WTC11 (cell line): ENCODE data around the gene DRAXIN. TPM values are rescaled to one million over a fixed set of nuclear protein-coding genes. Genes with fewer than 3 reads are reported as not detected.

Experiments
- ATAC-seq: fragments of 200-7000 bp; cut with Tn5 transposase; 2 replicates; pipeline ENCODE4 v1.10.0; 2021; ENCODE audit warnings: mild to moderate bottlenecking, moderate library complexity
- CTCF ChIA-PET: fragments of 300-600 bp; sonication (Branson Sonifier 250); formaldehyde crosslinking; loops from one replicate; lab custom pipeline; 2021; ENCODE audit warnings: antibody characterized with exemption; lab: Charles Lee
- POLR2A ChIA-PET: fragments of 350-600 bp; sonication (Branson Sonifier 250); formaldehyde crosslinking; loops from one replicate; lab custom pipeline; 2021; ENCODE audit warnings: antibody characterized with exemption; lab: Charles Lee
- DNase-seq: peaks from one replicate; pipeline ENCODE4 v3.0.0; 2021; ENCODE audit warnings: low spot score
- H3K27ac Mint-ChIP-seq: 2 replicates; pipeline ENCODE4 v1.8.0; 2021; ENCODE audit warnings: mixed read lengths
- H3K27me3 Mint-ChIP-seq: 2 replicates; pipeline ENCODE4 v1.8.0; 2021; ENCODE audit warnings: low read depth, mild to moderate bottlenecking, moderate library complexity, mixed read lengths
- H3K36me3 Mint-ChIP-seq: 2 replicates; pipeline ENCODE4 v1.8.0; 2021; ENCODE audit warnings: mixed read lengths
- H3K4me1 Mint-ChIP-seq: 2 replicates; pipeline ENCODE4 v1.8.0; 2022; ENCODE audit warnings: mixed read lengths
- H3K4me3 Mint-ChIP-seq: 2 replicates; pipeline ENCODE4 v1.8.0; 2021; ENCODE audit warnings: mild to moderate bottlenecking, moderate library complexity, mixed read lengths
- H3K9me3 Mint-ChIP-seq: 2 replicates; pipeline ENCODE4 v1.8.0; 2021; ENCODE audit warnings: mixed read lengths
- FOXP1 ChIP-seq: sonication (generic); formaldehyde crosslinking; IDR thresholded peaks from 2 replicates; pipeline ENCODE4 v1.8.0; 2022; ENCODE audit warnings: missing genetic modification reagents, mild to moderate bottlenecking, moderate library complexity, borderline replicate concordance
- GRHL2 ChIP-seq: fragments of 250-450 bp; sonication (Bioruptor Pico); IDR thresholded peaks from 2 replicates; pipeline ENCODE4 v1.8.0; 2022; ENCODE audit warnings: mild to moderate bottlenecking, moderate library complexity; ENCODE audit not compliant: insufficient replicate concordance, severe bottlenecking
- GTF2I ChIP-seq: fragments of 250-450 bp; sonication (Bioruptor Pico); conservative IDR thresholded peaks from 2 replicates; pipeline ENCODE4 v1.4.0; 2021; ENCODE audit warnings: mild to moderate bottlenecking
- HMGA2 ChIP-seq: fragments of 250-450 bp; sonication (Bioruptor Pico); IDR thresholded peaks from 2 replicates; pipeline ENCODE4 v1.4.0; 2021; ENCODE audit warnings: mild to moderate bottlenecking, moderate library complexity
- MYBL2 ChIP-seq: sonication (generic); formaldehyde crosslinking; IDR thresholded peaks from 2 replicates; pipeline ENCODE4 v1.8.1; 2023; ENCODE audit warnings: mild to moderate bottlenecking, moderate library complexity, missing genetic modification reagents
- NFE2L1 ChIP-seq: sonication (generic); formaldehyde crosslinking; IDR thresholded peaks from 2 replicates; pipeline ENCODE4 v1.8.1; 2023; ENCODE audit warnings: missing genetic modification reagents
- OVOL2 ChIP-seq: fragments of 250-450 bp; sonication (Bioruptor Pico); IDR thresholded peaks from 2 replicates; pipeline ENCODE4 v1.9.0; 2021; ENCODE audit warnings: mild to moderate bottlenecking, borderline replicate concordance
- RELA ChIP-seq: sonication (generic); formaldehyde crosslinking; IDR thresholded peaks from 2 replicates; pipeline ENCODE4 v1.8.1; 2022; ENCODE audit warnings: missing genetic modification reagents, mild to moderate bottlenecking, borderline replicate concordance
- SMAD4 ChIP-seq: sonication (generic); formaldehyde crosslinking; IDR thresholded peaks from 2 replicates; pipeline ENCODE4 v1.8.0; 2022; ENCODE audit warnings: mild to moderate bottlenecking, missing genetic modification reagents
- TEAD4 ChIP-seq: sonication (generic); formaldehyde crosslinking; IDR thresholded peaks from 2 replicates; pipeline ENCODE4 v1.8.0; 2022; ENCODE audit warnings: mild to moderate bottlenecking, missing genetic modification reagents
- ZNF219 ChIP-seq: sonication (generic); formaldehyde crosslinking; IDR thresholded peaks from 2 replicates; pipeline ENCODE4 v1.8.0; 2023; ENCODE audit warnings: missing genetic modification reagents, mild to moderate bottlenecking, borderline replicate concordance
- total RNA-seq: library from RNA; stranded (reverse); gene quantifications from 3 replicates; pipeline ENCODE4 v1.2.3, GENCODE V29; 2021
- TF ChIP-seq, protein P1 (sequence below): sonication (generic); formaldehyde crosslinking; IDR thresholded peaks from 2 replicates; pipeline ENCODE4 v1.8.1; 2022; ENCODE audit warnings: mild to moderate bottlenecking, moderate library complexity, missing genetic modification reagents
- TF ChIP-seq, protein P2 (sequence below): fragments of 250-450 bp; sonication (Bioruptor Pico); IDR thresholded peaks from 2 replicates; pipeline ENCODE4 v1.9.0; 2021; ENCODE audit warnings: mild to moderate bottlenecking
- TF ChIP-seq, protein P3 (sequence below): sonication (generic); formaldehyde crosslinking; IDR thresholded peaks from 2 replicates; pipeline ENCODE4 v1.8.1; 2023; ENCODE audit warnings: mild to moderate bottlenecking, missing genetic modification reagents, borderline replicate concordance
- TF ChIP-seq, protein P4 (sequence below): sonication (generic); formaldehyde crosslinking; IDR thresholded peaks from 2 replicates; pipeline ENCODE4 v1.8.0; 2022; ENCODE audit warnings: mild to moderate bottlenecking, missing genetic modification reagents
- TF ChIP-seq, protein P5 (sequence below): sonication (generic); formaldehyde crosslinking; IDR thresholded peaks from 2 replicates; pipeline ENCODE4 v1.8.0; 2022; ENCODE audit warnings: mild to moderate bottlenecking, missing genetic modification reagents
- TF ChIP-seq, protein P6 (sequence below): sonication (generic); formaldehyde crosslinking; IDR thresholded peaks from 2 replicates; pipeline ENCODE4 v1.8.1; 2023; ENCODE audit warnings: mild to moderate bottlenecking, missing genetic modification reagents
- TF ChIP-seq, protein P7 (sequence below): fragments of 200-600 bp; IDR thresholded peaks from 2 replicates; pipeline ENCODE4 v1.8.0; 2022; ENCODE audit warnings: antibody characterized with exemption
- TF ChIP-seq, protein P8 (sequence below): sonication (generic); formaldehyde crosslinking; IDR thresholded peaks from 2 replicates; pipeline ENCODE4 v1.8.1; 2022; ENCODE audit warnings: low read depth, missing genetic modification reagents, borderline replicate concordance

Gene DRAXIN
- total RNA-seq, 1 experiment from 2014 or later = 12.0 TPM

DNA sequence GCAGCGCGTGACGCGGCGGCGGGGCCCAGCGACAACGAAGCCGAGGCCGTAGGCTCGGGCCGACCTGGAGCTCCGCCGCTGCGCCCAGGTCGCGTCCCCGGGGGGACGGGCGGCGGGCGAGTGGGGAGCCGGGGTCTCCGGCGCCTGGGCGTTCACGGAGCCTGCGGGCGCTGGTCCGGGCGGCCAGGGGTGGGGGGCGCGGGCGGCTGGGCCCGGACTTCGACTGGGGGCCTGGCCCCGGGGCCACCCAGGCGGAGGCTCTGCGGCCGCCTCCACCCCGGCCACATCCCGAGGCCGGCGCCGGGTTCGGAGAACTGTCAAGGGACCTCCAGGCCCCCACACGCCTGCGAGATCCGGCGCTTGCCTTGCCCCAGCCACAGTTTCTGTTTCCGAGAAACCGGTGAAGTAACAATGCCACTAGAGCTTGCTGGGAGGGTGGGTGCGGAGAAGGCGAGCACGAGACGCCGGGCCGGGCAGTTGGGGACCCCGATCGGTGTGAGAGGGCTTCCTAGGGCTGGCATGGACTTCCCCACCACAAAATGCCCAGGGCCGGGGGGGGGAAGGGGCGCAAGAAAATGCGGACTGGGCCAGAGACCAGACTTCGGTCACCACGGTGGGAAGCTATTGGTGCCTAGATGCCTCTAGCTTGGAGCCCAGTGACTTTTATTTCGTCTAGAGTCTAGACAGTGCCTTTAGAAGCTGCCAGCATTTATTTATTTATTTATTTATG is 27.0 kb upstream of the DRAXIN start (continued):
- TF ChIP-seq, protein P1, sequence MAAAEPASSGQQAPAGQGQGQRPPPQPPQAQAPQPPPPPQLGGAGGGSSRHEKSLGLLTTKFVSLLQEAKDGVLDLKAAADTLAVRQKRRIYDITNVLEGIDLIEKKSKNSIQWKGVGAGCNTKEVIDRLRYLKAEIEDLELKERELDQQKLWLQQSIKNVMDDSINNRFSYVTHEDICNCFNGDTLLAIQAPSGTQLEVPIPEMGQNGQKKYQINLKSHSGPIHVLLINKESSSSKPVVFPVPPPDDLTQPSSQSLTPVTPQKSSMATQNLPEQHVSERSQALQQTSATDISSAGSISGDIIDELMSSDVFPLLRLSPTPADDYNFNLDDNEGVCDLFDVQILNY (CRISPR knock-in tag) = no peak
- TF ChIP-seq, protein P2, sequence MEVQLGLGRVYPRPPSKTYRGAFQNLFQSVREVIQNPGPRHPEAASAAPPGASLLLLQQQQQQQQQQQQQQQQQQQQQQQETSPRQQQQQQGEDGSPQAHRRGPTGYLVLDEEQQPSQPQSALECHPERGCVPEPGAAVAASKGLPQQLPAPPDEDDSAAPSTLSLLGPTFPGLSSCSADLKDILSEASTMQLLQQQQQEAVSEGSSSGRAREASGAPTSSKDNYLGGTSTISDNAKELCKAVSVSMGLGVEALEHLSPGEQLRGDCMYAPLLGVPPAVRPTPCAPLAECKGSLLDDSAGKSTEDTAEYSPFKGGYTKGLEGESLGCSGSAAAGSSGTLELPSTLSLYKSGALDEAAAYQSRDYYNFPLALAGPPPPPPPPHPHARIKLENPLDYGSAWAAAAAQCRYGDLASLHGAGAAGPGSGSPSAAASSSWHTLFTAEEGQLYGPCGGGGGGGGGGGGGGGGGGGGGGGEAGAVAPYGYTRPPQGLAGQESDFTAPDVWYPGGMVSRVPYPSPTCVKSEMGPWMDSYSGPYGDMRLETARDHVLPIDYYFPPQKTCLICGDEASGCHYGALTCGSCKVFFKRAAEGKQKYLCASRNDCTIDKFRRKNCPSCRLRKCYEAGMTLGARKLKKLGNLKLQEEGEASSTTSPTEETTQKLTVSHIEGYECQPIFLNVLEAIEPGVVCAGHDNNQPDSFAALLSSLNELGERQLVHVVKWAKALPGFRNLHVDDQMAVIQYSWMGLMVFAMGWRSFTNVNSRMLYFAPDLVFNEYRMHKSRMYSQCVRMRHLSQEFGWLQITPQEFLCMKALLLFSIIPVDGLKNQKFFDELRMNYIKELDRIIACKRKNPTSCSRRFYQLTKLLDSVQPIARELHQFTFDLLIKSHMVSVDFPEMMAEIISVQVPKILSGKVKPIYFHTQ = 0 out of 2 replicates have a peak, but pooled peaks have one; percentile 22
- TF ChIP-seq GTF2I (CRISPR knock-in tag) (no peak), MYBL2 (0 out of 2 replicates have a peak, but pooled peaks have one; percentile 57)

DNA sequence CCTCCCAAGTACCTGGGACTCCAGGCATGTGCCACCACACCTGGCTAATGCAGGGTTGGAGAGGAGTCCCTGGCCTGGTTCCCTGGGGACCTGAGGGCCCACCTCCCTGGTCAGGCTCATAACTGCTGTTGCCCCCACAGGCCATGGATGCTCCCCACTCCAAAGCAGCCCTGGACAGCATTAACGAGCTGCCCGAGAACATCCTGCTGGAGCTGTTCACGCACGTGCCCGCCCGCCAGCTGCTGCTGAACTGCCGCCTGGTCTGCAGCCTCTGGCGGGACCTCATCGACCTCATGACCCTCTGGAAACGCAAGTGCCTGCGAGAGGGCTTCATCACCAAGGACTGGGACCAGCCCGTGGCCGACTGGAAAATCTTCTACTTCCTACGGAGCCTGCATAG is 23.0 kb upstream of the DRAXIN start:
- H3K4me1 Mint-ChIP-seq = no peaks in the 10 kb centered on the region
- ChIA-PET POLR2A (no interaction called here), CTCF (interaction anchor here (0.8 to 1.0 kb wide), 2 partner anchors 25 to 42 kb away, joined by 5 to 6 read pairs; no protein-coding TSS in a partner anchor)
- H3K27ac Mint-ChIP-seq = peak overlapping the region; percentile 63
- H3K36me3 Mint-ChIP-seq = peaks cover 31% of the 10 kb centered on the region
- no peak for DNase-seq
- H3K27me3 Mint-ChIP-seq = no peaks in the 10 kb centered on the region; the same call in 1 of the 2 replicates
- TF ChIP-seq, protein P3, sequence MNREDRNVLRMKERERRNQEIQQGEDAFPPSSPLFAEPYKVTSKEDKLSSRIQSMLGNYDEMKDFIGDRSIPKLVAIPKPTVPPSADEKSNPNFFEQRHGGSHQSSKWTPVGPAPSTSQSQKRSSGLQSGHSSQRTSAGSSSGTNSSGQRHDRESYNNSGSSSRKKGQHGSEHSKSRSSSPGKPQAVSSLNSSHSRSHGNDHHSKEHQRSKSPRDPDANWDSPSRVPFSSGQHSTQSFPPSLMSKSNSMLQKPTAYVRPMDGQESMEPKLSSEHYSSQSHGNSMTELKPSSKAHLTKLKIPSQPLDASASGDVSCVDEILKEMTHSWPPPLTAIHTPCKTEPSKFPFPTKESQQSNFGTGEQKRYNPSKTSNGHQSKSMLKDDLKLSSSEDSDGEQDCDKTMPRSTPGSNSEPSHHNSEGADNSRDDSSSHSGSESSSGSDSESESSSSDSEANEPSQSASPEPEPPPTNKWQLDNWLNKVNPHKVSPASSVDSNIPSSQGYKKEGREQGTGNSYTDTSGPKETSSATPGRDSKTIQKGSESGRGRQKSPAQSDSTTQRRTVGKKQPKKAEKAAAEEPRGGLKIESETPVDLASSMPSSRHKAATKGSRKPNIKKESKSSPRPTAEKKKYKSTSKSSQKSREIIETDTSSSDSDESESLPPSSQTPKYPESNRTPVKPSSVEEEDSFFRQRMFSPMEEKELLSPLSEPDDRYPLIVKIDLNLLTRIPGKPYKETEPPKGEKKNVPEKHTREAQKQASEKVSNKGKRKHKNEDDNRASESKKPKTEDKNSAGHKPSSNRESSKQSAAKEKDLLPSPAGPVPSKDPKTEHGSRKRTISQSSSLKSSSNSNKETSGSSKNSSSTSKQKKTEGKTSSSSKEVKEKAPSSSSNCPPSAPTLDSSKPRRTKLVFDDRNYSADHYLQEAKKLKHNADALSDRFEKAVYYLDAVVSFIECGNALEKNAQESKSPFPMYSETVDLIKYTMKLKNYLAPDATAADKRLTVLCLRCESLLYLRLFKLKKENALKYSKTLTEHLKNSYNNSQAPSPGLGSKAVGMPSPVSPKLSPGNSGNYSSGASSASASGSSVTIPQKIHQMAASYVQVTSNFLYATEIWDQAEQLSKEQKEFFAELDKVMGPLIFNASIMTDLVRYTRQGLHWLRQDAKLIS = no peak
- no peak for TF ChIP-seq RELA (CRISPR knock-in tag)
- no peak for TF ChIP-seq ZNF219 (CRISPR knock-in tag)
- no peak for TF ChIP-seq NFE2L1
- no peak for TF ChIP-seq SMAD4 (CRISPR knock-in tag)
- TF ChIP-seq, protein P4, sequence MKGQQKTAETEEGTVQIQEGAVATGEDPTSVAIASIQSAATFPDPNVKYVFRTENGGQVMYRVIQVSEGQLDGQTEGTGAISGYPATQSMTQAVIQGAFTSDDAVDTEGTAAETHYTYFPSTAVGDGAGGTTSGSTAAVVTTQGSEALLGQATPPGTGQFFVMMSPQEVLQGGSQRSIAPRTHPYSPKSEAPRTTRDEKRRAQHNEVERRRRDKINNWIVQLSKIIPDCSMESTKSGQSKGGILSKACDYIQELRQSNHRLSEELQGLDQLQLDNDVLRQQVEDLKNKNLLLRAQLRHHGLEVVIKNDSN (CRISPR knock-in tag) = no peak
- no peak for TF ChIP-seq FOXP1 (CRISPR knock-in tag)
- no peak for TF ChIP-seq TEAD4 (CRISPR knock-in tag)
- TF ChIP-seq HMGA2 (CRISPR knock-in tag) = no peak
- TF ChIP-seq OVOL2 (CRISPR knock-in tag) = no peak
- TF ChIP-seq, protein P5, sequence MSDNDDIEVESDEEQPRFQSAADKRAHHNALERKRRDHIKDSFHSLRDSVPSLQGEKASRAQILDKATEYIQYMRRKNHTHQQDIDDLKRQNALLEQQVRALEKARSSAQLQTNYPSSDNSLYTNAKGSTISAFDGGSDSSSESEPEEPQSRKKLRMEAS (CRISPR knock-in tag) = no peak
- ATAC-seq = no peak
- no peak overlapping the region for H3K4me3 Mint-ChIP-seq
- H3K9me3 Mint-ChIP-seq = no peaks in the 10 kb centered on the region

DNA sequence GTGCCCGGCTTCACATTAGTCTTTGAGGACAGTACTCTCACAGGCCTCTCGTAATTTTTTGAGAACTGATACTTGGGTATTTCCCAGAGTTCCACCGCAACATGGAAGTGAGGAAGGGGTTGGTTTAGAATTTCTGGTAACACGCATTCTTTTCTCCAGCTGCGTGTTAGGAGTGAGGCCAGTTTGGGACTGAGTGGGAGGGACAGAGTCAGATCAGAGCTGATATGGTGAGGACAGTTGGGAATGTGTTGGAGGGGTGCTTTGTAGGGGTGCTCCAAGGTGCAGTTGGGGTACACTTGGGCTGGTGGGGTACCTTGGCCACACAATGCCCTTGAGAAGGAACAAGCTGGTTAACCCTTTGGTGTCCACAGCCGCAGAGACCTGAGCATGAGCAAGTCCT is 20.8 kb upstream of the DRAXIN start:
- no peak for ATAC-seq
- Mint-ChIP-seq H3K27ac (no peak overlapping the region), H3K4me1 (no peaks in the 10 kb centered on the region), H3K36me3 (peaks cover 49% of the 10 kb centered on the region), H3K27me3 (no peaks in the 10 kb centered on the region; the same call in 1 of the 2 replicates), H3K9me3 (no peaks in the 10 kb centered on the region), H3K4me3 (no peak overlapping the region)
- DNase-seq = no peak
- CTCF ChIA-PET = no interaction called here
- POLR2A ChIA-PET = no interaction called here
- TF ChIP-seq, protein P6, sequence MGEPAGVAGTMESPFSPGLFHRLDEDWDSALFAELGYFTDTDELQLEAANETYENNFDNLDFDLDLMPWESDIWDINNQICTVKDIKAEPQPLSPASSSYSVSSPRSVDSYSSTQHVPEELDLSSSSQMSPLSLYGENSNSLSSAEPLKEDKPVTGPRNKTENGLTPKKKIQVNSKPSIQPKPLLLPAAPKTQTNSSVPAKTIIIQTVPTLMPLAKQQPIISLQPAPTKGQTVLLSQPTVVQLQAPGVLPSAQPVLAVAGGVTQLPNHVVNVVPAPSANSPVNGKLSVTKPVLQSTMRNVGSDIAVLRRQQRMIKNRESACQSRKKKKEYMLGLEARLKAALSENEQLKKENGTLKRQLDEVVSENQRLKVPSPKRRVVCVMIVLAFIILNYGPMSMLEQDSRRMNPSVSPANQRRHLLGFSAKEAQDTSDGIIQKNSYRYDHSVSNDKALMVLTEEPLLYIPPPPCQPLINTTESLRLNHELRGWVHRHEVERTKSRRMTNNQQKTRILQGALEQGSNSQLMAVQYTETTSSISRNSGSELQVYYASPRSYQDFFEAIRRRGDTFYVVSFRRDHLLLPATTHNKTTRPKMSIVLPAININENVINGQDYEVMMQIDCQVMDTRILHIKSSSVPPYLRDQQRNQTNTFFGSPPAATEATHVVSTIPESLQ (CRISPR knock-in tag) = no peak
- TF ChIP-seq, protein P7, sequence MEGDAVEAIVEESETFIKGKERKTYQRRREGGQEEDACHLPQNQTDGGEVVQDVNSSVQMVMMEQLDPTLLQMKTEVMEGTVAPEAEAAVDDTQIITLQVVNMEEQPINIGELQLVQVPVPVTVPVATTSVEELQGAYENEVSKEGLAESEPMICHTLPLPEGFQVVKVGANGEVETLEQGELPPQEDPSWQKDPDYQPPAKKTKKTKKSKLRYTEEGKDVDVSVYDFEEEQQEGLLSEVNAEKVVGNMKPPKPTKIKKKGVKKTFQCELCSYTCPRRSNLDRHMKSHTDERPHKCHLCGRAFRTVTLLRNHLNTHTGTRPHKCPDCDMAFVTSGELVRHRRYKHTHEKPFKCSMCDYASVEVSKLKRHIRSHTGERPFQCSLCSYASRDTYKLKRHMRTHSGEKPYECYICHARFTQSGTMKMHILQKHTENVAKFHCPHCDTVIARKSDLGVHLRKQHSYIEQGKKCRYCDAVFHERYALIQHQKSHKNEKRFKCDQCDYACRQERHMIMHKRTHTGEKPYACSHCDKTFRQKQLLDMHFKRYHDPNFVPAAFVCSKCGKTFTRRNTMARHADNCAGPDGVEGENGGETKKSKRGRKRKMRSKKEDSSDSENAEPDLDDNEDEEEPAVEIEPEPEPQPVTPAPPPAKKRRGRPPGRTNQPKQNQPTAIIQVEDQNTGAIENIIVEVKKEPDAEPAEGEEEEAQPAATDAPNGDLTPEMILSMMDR = no peak
- TF ChIP-seq, protein P8, sequence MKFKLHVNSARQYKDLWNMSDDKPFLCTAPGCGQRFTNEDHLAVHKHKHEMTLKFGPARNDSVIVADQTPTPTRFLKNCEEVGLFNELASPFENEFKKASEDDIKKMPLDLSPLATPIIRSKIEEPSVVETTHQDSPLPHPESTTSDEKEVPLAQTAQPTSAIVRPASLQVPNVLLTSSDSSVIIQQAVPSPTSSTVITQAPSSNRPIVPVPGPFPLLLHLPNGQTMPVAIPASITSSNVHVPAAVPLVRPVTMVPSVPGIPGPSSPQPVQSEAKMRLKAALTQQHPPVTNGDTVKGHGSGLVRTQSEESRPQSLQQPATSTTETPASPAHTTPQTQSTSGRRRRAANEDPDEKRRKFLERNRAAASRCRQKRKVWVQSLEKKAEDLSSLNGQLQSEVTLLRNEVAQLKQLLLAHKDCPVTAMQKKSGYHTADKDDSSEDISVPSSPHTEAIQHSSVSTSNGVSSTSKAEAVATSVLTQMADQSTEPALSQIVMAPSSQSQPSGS (CRISPR knock-in tag) = no peak
- TF ChIP-seq GRHL2 (CRISPR knock-in tag) = no peak
